C4-2B (cell line): Measurements from ENCODE around the gene SLC44A5.

Experiments
- H3K27ac ChIP-seq: fragments of 450-650 bp; 2 replicates; pipeline ENCODE4 v1.5.1; 2017
- ZFX ChIP-seq: fragments of 450-650 bp; IDR thresholded peaks from 2 replicates; pipeline ENCODE4 v1.6.1; 2017
- TF ChIP-seq, protein P1 (sequence below): fragments of 450-650 bp; conservative IDR thresholded peaks from 2 replicates; pipeline ENCODE4 v1.5.1; 2017; ENCODE audit warnings: mild to moderate bottlenecking

SLC44A5 gene

DNA sequence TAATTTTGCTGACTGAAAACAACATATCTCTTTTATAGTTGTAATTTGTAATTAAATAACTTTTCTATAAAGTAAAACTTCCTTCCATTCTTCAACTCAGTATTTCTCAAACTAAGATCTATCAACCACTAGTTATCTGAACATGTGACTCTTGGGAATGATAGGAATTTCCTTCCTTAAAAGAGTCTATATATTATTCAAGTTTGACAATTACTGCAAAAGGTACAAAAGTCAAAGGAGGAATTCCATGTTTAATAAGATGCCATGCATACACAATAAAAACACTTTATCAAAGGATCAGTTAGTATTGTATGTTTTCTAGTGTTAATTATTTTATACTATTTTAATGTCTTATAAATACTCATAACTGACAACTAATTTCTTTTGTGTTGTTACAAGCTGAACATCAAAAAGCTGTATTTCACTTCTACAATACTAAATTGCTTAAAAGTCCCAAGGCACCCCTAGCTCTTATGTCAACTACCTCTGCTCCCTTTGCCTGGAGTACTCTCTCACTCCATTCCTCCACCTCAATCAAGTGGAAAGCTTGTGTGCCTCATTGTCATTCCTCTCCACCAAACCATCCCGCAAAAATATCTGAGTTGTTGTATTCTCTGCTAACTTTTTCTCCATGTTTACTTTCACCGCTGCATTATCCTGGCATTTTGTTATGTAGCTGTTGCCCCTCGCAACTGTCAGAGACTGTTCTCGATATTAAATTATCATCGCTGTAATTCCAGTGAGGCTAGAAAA, 67.9 kb downstream of the SLC44A5 start:
- no peak overlapping the region for H3K27ac ChIP-seq
- no peak for TF ChIP-seq ZFX
- TF ChIP-seq, protein P1, sequence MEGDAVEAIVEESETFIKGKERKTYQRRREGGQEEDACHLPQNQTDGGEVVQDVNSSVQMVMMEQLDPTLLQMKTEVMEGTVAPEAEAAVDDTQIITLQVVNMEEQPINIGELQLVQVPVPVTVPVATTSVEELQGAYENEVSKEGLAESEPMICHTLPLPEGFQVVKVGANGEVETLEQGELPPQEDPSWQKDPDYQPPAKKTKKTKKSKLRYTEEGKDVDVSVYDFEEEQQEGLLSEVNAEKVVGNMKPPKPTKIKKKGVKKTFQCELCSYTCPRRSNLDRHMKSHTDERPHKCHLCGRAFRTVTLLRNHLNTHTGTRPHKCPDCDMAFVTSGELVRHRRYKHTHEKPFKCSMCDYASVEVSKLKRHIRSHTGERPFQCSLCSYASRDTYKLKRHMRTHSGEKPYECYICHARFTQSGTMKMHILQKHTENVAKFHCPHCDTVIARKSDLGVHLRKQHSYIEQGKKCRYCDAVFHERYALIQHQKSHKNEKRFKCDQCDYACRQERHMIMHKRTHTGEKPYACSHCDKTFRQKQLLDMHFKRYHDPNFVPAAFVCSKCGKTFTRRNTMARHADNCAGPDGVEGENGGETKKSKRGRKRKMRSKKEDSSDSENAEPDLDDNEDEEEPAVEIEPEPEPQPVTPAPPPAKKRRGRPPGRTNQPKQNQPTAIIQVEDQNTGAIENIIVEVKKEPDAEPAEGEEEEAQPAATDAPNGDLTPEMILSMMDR = no peak

DNA sequence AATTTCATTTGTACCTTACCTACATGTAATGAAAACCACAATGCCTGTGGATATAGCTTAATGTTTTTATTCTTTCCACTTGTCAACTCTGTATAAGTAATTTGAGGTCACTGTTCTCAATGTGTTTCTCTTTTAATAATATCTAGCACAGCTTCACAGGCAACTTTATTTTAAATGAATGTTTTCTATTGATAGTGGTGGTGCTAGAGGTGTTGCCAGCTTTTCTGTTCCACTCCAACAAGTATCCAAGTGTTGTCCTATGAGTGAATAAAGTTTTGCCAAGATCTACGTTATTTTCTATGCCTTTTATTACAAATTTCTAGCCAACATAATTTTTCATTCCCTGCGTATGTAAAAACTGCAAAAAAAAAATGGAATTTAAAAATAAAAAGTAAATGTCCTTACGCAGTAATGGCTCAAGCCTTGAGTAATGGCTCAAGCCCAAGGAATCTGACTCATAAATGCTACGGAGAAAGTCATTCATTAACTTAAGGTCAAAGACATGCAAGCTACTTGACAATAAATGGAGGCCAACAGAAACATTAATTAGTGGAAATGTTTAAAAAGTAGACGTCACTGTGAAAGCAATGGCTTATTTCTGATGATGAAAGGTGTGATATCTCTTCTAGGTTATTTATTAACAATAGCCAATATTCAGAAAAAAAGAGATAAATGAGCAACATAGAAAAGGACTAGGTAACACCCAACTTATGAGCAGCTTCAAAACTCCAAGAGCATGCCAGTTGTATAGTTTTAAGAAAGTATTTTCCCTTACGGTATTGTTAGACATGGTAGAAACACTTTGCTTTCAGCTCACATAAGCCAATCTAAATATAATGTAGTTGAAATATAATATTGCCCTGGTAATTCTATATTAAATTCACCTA, 71.4 kb downstream of the SLC44A5 start:
- H3K27ac ChIP-seq = no peak overlapping the region
- TF ChIP-seq, protein P1 = no peak
- no peak for TF ChIP-seq ZFX

DNA sequence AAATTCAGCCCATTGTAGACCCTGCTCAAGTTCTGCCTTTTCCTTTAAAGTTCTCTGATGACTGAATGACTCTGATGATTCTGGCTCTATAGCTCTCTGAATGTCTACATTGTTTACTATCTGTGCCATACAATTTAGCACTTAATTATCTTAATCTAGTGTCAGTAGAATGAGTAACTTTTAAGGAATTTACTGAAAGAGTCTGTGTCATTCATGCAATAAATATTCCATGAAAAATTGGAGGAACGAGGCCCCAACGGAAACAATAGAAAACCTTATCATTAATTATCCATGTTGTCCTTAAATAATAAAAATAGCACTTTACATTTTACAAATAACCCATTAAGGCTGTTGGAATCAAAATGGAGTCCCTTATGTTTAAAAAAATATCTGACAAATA, 77.8 kb downstream of the SLC44A5 start:
- no peak for TF ChIP-seq ZFX
- TF ChIP-seq, protein P1 = no peak
- no peak overlapping the region for H3K27ac ChIP-seq

DNA sequence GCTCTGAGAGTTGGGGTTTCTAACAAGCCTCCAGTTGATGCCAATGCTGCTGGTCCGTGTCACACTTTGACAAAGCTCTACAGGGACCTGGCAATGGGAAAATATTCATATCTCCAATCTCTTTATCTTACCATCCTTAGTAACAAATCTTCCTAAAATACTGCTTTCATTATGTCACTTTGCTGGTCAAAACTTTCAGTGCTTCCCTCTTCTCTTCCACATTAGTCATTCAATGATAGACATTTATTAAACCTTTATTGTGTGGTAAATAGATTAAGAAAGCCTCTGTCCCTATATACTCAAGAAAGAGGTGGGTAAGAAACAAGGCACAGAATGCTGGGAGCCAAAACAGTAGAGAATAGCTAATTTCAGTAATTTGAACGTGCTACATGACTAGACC, 79.3 kb downstream of the SLC44A5 start:
- no peak for TF ChIP-seq ZFX
- TF ChIP-seq, protein P1 = no peak
- H3K27ac ChIP-seq = no peak overlapping the region

DNA sequence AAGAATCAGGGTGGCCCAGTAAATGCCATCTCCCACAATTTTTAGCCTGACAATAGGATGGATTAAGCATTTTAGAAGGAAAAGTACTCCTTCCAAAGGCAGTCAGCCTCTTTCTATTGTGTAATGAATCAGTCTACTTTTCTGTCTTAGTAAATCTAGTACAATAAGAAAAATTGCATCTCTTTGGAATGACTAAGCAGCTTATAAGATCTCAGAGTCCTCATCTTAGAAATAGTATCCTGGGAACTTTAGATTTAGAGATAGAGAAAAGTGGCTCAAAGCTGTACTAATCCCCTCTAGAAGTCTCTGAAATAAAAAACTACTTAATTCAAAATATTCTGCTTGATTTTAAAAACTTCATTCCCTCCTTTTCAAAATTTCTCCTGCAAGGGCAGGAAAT, 81.4 kb downstream of the SLC44A5 start:
- no peak overlapping the region for H3K27ac ChIP-seq
- TF ChIP-seq, protein P1 = no peak
- TF ChIP-seq ZFX = no peak

DNA sequence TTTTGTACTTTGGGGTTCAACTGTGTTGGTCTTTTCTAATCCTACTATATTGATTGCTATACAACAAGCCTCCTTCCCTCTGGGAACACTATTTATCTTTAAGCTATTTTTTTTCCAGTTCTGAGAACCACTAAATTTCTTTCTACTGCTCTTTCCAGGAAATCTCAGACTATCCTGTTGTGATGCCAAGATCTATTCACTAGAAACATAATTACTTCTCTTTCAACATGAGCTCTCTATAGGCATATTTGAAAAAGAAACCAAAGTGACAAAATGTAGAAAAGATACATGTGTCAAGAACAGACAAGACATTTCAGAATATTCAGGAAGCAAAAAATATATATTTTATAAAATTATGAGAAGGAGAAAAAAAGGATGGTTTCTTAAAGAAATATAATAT, 82.9 kb downstream of the SLC44A5 start:
- no peak overlapping the region for H3K27ac ChIP-seq
- TF ChIP-seq, protein P1 = no peak
- no peak for TF ChIP-seq ZFX

DNA sequence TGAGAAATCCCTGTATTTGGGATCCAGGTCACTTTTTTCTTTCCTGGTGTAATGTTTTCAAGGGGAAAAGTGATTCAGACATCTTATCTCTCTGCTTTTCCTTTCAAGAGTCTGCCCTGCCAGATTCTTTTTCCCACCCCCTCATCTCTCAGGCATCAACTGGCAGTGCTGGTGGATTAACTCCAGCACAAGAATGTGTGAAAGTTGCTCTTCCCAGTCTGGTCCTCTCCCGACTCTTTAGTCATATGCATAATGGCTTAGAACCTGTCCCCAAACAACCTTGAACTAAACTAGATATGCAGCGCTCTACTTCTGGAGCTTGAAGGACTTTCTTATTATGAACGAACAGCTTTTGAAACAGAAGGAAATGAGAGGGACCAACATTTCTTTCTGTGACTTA, 88.5 kb downstream of the SLC44A5 start:
- H3K27ac ChIP-seq = no peak overlapping the region
- TF ChIP-seq, protein P1 = no peak
- no peak for TF ChIP-seq ZFX
